Hematopoietic multipotent progenitor cell treated with erythropoietin and hydrocortisone succinate and interleukin-3 and kit ligand, for 15 days (in vitro differentiated cells): ENCODE measurements around the gene NELFB.

Experiments
- DNase-seq: peaks from one replicate; pipeline ENCODE4 v3.0.0-alpha.2; 2015; ENCODE audit warnings: low spot score

NELFB gene

DNA sequence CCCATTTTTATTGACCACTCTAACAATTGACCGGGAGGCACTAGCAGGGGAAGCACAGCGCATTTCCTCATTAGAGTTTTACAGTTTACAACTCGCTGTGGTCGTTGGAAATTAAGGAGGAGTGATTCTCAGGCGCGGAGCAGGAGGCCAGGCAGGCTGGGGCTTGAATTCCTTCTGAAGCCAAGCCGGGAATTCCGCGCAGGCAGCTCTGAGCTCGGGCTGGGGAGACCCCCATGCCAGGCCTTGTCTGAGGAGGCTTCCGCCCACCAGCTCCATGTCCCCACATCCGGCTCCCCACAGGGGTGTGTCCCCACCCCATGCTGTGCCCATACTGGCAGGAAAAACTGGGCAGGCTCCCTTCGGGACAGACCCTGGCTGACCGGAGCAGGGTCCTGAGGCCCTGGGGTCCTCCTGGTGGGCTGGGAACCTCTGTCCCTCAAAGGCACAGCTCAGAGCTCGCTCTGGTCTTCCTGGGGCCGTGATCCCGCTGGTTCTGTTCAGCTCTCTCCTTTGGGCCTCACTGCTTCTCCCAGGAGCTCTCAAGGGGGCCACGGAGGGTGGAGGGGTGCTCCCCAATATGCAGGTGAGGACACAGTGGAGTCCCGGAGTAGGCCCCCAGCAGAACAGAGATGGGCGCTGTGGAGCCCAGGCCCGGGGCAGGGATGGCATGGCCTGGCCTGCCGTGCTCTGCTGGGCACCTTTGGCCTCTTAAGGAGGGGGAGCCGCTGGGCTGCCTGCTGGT lies 48.2 kb downstream of the NELFB start:
- DNase-seq, result no peak

GRCh38 chr9:137303893-137304382 lies 48.8 kb downstream of the NELFB start:
- DNase-seq, result no peak

DNA sequence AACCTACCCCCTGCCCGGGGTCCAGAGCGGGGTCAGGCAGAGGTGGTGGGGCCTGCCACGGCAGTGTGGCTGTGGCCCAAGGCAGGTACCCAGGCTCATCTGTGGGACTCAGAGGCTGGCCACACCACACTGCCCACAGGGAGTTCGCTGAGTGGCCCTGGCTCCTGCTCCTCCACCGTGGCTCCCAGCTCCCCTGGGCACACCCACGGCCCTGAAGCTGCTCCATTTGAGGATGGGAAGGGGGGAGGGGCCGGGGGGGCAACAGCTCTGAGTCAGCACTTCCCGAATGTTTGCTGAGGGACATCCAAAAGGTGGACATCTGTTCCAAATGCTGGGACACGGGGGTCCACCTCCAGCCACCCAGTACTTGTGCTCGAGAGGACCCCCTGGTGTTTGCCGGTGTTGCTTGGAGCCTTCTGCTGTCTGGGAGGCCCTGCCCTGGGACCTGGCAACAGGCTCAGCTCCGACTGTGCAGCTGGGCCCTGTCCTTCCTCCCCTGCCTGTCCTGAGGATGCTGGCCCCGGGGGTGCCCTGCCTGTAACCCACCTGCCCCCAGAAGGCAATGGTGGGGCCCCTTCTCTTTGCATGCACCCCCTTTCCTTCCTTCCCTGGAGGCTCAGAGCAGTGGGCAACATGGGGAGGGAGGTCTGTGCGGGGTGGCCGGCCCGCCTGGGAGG lies 49.4 kb downstream of the NELFB start:
- DNase-seq, result no peak

GRCh38 chr9:137305060-137305797 lies 50.1 kb downstream of the NELFB start:
- no peak for DNase-seq

- DNase-seq, result no peak
These were observed 50.6 kb downstream of the NELFB start for GRCh38 chr9:137305798-137306065.

DNA sequence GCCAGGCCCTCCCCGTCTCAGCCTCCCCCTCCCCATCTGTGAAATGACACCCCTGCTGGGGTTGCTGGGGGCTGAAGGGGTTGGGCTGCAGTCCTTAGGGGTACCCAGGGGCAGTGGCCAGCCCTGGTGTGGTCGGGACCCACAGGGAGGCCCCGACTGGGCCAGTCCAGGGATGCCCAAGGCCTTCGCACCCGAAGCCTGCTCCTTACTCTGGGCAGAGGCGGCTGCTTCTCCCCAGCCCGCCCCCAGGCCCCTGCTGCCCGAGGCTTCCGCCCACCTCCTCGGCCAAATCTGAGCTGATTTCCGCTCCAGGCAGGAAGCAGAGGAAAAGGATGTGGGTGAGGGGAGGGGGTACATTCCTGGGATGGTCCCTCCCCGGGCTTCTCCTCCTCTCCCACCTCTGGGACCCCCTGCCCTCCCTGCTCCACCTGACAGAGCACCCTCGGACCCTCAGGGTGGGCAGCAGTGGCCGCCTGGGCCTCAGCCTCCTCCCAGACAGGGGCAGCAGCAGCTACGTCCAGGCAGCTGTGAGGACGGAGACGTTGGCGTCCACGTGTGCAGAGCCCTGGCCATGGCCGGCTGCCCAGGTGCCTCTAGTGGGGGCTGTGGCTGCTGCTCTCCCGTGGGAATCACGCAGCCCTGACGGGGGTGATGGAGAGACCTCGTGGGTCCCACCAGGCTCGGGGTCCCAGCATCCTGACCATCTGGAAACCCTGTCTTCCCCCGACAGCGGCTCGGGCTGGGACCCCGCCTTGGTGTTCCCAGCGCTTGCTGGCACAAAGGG lies 51.1 kb downstream of the NELFB start:
- DNase-seq, result no peak

- DNase-seq, result no peak
These were observed 51.7 kb downstream of the NELFB start for GRCh38 chr9:137306850-137307254.

DNA sequence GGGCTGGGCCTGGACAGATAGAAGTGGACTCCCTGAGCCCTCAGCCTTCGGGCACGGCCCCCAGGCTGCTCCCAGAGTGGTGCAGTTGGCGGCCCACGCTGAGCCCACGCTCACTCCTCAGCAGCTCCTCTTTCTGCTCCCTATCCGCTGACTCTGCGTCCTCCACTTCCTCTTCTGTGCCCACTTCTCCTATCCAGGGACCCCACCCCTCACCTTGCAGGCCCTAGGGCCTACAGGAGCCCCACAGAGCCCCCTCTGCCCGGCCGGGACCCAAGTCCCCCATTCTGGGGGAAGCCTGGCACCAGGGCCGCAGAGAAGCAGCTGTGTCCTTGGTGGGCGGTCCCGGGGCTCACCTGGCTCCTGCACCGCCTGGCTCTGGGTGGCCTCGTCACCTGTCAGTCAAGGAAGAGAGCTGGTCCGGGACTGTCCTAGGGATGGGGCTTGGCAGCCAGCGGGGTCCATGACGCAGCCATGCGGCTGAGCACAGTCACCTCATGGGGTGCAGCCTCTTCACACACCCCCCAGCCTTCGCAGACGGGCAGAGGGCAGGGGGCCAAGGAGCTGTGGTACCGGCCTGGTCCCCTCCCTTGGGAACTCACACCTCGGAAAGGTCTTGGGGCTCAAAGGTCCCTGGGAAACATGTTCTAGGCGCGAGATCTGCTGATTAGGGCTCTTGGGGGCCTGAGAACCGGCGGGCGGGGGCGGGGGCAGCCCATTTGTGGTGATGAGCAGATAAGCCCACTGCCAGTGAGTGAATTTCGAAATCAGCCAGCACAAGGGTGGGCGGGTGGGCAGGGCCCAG lies 52.3 kb downstream of the NELFB start:
- no peak for DNase-seq

DNA sequence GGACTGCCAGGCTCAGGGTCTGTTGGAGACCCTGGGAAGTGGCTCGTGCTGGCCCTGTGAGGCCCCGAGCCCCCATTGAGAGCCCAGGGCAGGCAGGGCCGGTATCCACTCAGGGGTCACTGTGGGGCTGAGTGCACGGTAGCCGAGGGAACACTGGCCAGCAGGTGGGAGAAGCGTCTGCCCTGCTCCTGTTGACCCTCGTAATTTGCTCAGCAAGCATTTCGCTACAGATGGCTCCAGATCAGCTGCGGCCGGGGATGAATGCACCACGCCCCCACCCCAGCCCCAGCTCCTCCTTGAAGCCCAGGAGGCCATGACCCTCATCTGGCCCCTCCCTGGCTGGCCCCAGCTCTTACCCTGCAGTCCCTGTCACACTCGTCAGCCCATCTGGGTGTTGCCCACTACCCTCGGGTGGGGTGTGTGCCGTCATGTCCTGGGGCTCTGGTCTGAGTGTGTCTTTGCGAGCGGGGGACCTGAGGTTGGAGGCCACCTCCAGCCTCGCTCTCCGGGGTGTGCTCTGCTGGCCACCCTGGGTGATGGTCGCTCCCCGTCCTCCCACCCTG lies 53.0 kb downstream of the NELFB start:
- DNase-seq, result no peak

DNA sequence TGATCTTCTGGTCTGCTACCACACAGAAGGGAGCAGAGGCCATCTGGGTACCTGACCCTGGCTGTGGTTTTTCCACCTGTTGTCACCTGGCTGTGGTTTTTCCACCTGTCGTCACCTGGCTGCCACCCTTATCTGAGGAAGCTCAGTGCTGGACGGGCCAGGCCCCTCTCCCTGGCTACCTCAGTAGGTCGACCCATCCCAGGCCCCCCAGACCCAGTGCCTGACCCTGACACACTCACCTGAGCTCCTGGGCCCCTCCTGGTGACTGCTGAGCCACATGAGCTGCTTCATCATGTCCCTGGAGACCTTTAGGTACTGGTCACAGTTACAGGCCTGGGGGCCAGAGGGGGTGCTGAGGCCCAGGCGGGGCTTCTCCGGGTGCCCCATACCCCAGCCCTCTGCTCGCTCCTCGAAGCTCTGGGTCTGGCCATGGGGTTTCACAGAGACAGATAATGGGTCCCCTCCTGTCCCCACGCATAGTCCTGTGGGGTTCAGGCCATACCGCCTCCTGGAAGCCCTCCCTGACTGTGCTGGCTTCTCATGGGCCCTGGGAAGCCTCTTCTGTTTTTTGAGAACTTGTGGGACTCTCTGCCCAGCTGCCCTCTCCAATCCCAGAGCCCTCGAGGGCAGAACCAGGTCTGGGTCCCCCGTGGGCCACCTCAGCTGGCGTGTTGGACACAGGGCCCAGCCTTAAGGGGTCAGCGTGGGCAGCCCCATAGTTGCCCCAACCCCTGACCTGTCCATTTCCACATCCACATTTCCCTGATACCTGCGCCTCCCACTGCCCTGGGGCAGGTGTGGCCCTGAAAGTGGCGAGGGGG lies 54.5 kb downstream of the NELFB start:
- DNase-seq, result no peak

DNA sequence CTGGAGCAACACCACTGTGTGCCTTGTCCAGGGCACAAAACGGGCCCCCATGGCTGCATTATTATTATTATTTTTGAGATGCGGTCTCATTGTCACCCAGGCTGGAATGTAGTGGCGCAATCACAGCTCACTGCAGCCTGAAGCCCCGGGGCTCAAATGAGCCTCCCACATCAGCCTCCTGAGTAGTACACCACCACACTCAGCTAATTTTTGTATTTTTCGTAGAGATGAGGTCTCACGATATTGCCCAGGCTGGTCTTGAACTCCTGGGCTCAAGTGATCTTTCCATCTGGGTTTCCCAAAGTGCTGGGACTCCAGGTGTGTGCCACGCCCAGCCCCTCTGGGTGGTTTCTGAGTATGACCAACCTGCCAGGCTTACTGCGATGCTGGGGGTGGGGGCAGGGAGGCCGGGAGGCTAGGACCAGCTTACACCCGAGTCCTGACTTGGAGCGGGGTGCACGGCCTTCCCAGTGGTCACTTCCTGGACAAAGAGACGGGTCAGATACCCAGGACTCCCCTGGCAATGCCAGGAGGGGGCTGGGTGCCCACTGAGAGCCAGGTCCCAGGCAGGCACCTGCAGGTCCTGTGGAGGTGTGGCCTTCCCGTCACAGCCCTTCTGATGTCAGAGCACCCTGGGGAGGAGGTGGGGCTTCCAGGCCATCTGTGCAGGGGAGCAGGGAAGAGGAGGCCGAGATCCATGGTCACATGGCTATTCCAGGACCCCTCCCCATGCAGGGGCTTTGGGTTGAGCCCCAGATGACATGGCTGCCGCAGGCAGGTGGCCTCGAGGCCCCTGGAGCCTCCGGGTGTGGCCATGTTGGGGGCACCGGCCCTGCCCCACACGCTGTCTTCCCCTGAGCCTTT lies 55.3 kb downstream of the NELFB start:
- DNase-seq, result no peak

- no peak for DNase-seq
These were observed 56.3 kb downstream of the NELFB start for GRCh38 chr9:137311171-137311985.

- no peak for DNase-seq
These were observed 57.1 kb downstream of the NELFB start for GRCh38 chr9:137311986-137312851.

DNA sequence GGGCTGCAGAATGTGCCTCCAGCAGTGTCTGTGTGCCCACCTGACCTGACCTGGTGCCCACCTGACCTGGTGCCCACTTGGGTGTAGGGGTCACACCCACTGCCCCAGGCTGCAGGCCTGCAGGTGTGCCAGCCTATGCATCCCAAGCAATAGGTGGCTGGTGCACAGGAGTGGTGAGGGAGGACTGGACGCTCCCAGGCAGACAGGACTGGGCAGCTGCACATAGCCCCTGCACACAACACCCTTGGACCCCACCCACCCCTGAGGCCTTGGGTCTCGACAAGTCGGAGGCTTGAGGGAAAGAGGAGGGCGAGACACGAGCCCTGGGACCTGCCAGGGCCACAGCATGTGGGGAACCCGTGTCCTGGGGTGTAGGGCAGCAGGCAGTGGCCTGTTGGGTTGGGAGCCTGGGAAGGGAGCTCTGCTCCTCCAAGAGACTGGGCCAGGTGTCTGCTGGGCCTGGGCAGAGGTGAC lies 57.8 kb downstream of the NELFB start:
- no peak for DNase-seq

GRCh38 chr9:137313326-137313936 lies 58.3 kb downstream of the NELFB start:
- no peak for DNase-seq

DNA sequence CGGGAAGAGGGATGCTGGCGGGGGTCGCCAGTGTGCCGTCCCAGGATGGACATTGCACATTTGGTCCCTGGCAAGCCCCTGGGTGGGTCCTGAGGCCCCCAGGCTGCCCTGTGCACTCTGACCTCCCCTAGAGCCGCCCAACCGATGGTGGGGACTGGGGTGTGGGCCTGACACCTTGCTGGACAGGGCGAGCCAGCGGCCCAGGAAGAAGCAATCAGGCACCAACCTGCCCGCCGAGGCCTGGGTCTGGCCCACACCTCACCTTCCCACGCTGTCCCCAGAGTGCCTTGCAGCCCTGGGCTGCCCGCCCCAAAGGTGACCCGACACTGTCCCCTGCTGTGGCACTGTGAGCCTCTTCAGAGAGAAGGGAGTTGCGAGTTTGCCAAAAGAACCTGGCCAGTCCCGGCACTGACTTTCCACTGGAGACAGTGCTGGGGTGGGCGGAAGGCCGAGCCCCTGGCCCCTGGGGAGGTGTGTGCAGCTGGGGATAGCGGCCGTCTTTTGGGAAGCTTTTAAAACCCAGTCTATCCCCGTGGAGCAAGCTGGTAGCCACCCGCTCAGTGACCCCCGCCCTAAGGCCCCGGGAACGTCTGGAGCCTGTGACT lies 58.9 kb downstream of the NELFB start:
- no peak for DNase-seq
